ENCODE data around the gene PARD6B.

DNA sequence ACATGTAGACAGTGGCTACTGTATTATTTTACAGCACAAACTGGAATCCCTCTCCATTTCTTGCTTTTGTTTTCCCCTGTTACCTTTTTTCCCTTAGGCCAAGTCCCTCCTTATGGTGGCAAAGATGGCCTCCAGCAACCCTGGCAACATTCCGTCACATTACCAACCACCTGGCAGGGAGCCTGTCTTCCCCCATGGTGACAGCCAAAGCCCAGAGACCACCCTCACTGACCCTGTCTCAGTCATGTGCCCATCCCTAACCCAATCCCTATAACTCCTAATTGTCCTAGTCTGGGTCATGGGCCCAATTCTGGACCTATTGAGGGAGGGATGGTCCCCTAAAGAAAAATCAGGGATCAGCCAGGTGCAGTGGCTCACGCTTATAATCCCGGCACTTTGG lies 27.6 kb downstream of the PARD6B start:
- TF ChIP-seq, protein P1, sequence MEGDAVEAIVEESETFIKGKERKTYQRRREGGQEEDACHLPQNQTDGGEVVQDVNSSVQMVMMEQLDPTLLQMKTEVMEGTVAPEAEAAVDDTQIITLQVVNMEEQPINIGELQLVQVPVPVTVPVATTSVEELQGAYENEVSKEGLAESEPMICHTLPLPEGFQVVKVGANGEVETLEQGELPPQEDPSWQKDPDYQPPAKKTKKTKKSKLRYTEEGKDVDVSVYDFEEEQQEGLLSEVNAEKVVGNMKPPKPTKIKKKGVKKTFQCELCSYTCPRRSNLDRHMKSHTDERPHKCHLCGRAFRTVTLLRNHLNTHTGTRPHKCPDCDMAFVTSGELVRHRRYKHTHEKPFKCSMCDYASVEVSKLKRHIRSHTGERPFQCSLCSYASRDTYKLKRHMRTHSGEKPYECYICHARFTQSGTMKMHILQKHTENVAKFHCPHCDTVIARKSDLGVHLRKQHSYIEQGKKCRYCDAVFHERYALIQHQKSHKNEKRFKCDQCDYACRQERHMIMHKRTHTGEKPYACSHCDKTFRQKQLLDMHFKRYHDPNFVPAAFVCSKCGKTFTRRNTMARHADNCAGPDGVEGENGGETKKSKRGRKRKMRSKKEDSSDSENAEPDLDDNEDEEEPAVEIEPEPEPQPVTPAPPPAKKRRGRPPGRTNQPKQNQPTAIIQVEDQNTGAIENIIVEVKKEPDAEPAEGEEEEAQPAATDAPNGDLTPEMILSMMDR (IDR thresholded peaks at IDR 0.05; ENCODE audit: borderline replicate concordance, extremely low read depth, low read length, poor library complexity, severe bottlenecking), result no peak
- TF ChIP-seq EZH2 (IDR thresholded peaks at IDR 0.05; ENCODE audit: borderline replicate concordance, low read depth, low read length, severe bottlenecking), result no peak
